ENCODE results near the gene CARD19. TPM values are rescaled to one million over a fixed set of nuclear protein-coding genes. Genes with fewer than 3 reads are reported as not detected.

CARD19 gene
- total RNA-seq, 1 donor from 2014 or later: 36.6 TPM

DNA sequence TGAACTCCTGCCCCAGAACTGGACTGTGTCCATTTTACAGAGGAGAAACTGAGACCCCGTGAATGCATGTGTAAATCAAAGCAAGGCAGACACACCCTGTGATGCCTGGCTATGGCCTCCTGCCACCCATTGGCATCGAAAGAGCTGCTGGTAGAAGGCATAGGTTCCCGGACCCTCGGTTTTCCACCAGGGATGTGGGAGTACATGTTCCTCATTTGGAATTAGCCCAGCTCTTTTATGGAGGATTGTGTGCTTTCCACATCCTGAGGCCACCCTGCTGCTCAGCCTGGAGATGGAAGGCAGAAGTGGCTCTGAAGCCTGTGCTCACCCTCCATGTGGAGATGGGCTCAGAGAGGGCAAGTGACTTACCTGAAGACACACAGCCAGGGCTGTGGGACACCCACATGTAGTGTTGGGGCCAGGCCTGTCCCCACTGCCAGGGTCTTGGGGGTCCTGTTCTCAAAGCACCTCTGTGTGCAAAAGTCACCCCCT is 34.7 kb upstream of the CARD19 start:
- ATAC-seq (no peak), DNase-seq (ENCODE audit: low spot score) (no peak)
- intact Hi-C loops (cut with DNase I): no loop called here

DNA sequence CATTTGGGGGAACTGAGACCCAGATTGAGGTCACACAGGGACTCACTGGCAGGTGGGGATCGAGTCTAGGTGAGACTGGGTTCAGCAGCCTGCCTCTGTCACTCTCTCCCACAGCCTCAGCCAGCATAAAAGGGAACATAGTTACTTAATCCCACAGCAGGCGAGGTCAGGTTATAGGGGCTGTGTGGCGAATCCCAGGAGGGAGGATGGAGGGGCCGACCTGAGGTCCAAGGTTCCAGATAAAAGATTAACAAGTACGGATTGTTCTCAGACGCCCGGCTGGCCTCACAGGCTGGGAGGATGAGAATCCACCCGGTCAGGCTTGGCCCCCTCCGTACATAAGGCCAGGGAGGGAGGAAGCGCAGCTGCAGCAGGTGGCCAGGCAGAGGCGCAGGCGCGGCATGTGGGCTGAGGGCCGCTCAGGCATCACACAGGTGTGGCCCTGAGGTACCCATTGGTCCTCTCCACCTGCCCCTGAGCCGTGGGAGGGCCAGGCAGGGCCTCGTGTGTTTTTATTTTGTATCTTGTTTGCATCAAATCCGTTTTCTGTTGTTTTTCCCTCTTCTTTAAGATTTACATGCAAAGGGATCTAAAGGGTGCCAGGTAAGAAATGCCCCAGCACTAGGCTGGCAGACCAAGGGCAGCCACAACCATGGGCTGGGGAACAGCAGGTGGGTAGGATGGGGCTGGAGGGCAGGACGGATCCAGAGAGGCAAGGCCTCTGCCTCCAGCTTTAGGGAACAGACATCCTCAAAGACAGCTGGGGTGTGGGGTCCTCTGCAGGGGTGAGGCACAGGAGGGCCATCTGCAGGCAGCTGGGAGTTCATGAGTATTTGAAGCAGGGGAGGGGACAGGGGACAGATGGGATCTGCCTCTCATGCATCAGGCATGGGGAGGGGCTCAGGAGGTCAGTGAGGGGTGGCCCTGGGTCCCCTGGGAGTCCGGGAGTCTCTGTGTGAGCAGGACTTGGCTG is 33.9 kb upstream of the CARD19 start:
- intact Hi-C loops (cut with DNase I): no loop called here
- ATAC-seq (no peak), DNase-seq (ENCODE audit: low spot score) (no peak)

DNA sequence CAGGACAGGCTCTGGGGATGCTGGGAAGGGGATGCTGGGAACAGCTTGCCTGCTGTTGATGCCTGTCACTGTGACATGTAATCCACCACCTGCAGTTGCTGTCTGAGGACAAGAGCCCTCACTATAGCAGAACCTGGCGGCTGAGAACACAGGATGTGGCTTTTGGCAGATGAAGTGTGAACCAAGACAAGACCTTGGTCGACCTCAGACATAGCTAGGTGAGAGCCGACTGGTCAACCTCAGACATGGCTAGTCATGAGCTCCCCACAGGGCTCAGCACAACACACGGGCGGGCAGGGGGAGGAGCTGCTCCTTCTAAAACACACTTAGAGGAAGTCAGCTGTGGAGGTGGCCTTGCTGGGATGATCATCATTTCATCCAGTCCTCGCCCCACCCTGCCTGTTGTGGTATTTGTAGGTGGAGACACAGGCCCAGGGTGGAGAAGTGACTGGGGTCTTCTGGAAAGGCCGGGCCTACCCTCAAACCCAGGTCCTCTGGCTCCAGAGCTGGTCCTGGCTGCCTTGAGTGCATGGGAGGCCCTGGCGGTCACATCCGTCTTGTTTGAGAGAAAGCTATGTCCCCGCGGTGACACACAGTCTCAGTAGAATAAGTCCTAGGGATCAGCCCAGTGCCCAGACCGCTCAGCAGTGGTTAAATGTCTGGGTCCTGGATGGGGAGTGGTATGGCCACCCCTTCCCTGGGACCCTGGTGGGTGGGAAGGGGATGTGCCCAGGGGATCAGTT is 31.5 kb upstream of the CARD19 start:
- intact Hi-C loops (cut with DNase I): no loop called here
- peak; percentile 47 for ATAC-seq
- DNase-seq (ENCODE audit: low spot score): no peak

DNA sequence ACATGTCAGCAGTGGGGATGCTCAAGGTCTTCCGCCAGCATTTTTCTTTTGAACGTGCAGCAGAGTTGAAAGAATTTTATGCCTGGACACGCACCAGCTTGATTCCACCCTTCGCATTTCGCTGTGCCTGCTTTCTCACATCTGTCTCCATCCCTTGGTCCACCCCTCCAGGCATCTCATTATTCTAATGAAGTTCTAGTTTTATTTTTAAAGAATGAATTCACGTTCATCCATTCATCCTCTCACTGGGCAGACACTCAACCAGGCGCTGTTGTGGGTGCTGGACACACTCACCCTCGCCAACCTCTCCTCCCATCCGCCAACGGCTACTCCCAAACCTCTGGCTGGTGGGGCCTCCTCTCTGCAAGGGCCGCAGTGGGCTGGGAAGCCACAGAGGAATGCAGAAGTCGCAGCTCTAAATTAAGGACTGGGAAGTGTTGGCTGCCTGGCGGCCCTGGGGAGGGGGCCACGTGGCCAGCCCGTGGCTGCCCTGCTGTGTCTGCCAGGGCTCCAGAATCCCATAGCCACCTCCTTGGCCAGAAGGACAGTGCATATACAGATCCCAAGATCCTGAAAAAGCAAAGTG is 30.8 kb upstream of the CARD19 start:
- intact Hi-C loops (cut with DNase I): no loop called here
- DNase-seq (ENCODE audit: low spot score) (no peak), ATAC-seq (peak; percentile 54)

DNA sequence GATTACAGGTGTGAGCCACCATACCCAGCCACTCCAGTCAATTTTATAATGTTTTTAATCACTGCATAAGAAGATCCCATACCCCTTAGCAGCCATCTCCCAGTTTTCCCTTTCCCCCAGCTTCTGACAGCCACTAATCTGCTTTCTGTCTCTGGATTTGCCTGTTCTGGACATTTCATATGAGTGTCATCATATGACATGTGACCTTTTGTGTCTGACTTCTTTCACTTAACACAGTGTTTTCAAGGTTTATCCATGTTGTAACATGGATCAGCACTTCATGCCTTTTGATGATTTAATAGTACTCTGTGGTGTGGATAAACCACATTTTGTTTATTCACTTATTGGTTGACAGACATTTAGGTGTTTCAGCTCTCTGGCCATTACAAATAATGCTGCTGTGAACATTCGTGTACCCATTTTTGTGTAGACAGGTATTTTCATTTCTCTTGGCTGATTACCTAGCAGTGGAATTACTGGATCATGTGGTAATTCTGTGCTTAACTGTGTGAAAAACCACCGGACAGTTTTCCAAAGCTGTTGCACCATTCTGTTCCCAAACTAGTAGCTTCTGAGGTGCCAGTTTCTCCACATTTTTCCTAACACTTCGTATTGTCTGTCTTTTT is 28.9 kb upstream of the CARD19 start:
- intact Hi-C loops (cut with DNase I): no loop called here
- DNase-seq (ENCODE audit: low spot score) (no peak), ATAC-seq (no peak)

DNA sequence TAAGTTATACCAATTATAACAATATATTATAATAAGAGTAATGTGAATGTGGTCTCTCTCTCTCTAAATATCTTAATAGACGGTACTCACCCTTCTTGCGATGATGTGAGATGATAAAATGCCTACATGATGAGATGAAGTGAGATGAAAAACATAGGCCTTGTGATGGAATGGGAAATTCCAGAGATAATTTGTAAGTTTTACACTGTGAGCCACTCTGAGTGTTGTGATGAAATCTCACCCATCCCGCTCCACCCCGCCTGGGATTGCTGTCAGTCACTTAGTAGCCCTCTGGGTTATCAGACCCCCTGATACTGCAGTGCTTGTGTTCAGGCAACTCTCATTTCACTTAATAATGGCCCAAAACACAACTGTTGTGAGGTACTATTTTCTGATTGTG is 27.1 kb upstream of the CARD19 start:
- intact Hi-C loops (cut with DNase I): no loop called here
- ATAC-seq (no peak), DNase-seq (ENCODE audit: low spot score) (no peak)

DNA sequence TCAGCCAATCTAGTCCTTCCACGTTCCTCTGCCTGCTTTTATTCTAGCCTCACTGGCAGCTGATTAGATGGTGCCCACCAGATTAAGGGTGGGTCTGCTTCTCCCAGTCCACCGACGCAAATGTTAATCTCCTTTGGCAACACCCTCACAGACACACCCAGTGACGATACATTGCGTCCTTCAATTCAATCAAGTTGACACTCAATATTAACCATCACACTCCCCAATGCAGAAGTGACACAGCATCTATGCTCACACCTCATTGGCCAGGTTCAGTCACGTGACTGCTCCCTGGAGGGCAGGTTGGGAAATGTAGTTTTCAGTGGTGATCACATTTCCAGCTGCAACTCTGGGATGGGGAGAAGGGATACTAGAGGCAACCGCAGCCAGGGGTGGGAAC is 24.6 kb upstream of the CARD19 start:
- intact Hi-C loops (cut with DNase I): no loop called here
- ATAC-seq: no peak
- no peak for DNase-seq (ENCODE audit: low spot score)

DNA sequence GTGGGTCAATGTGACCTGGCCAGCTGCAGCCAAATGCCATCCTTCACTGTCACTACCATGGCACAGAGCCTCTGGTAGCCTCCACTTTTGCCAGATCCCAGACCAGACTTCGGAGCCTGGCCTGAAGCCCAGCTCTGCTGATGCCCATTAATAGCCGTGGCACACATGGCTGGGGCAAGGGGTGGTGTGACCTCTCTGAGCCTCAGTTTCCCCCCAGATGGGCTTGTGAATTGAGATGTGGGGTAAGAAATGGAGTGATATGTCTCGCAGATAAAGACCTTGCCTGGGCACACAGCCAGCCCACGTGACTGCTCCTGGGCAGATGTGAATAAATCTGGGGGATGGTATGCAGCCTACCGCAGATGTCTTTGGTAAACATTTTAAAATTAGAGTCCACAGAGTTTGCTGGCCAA is 23.6 kb upstream of the CARD19 start:
- intact Hi-C loops (cut with DNase I): no loop called here
- ATAC-seq (no peak), DNase-seq (ENCODE audit: low spot score) (no peak)

DNA sequence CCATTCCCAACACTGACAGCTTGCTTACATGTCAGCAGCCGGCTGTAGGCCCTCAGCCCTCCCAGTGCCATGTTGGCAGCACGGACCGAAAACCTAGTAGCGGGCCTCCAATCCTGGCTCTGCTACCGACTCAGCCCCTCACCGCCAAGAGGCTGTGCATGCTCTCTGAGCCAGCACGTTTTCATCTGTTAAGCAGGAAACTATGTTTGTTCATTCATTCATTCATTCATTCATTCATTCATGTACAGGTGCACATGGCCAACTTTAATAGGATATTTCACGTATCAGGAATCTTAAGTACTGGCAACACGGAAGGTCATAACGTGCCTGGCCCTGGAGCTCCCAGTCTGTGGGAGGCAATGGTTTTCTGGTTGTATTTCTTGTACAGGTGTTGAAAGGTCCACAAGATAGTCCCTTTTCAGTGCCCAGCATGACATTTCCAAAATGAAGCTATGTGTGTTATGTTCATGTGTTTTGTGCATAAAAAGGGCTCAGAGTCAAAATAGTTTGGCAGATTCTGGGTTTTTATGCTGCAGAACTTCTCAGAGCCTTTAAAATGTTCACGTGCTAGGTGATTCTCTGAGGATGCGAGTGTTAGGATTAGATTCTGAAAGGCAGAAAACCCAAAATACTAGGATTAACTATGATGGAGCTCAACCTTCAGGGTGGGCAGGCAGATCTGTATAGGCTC is 19.8 kb upstream of the CARD19 start:
- intact Hi-C loops (cut with DNase I): no loop called here
- DNase-seq (ENCODE audit: low spot score) (no peak), ATAC-seq (no peak)

DNA sequence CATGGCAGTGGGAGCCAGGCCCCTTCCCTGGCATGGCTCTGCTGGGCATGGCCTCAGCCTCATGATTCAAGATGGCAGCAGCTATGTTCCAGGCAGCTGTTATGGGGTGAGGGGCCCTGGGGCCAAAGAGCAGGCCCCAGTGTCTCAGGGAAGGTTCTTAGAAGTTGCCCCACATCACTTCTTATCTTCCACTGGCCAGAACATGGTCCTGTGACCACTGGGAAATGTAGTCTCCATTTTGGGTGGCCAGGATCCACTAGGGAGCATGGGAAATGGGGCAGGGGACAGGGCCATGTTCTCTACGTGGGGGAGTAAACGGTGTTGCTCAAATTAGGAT is 19.3 kb upstream of the CARD19 start:
- ATAC-seq (no peak), DNase-seq (ENCODE audit: low spot score) (no peak)
- intact Hi-C loops (cut with DNase I): no loop called here

DNA sequence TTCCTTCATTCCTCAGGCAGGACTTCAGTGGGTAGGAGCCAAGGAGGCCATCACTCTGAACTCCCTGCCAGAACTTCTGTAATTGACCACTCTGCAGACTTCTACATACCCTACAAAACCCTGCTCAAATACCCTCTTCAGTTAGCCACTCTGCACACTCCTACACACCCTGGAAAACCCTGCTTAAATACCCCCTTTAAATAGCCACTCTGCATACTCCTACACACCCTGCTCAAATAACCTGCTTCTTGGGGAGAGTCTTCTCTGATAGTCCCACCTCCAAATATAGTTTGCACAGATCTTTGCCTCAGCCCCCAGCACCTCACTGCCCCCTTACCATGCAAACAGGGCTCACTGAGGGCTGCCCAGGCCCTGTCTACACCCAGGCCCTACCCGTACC is 18.6 kb upstream of the CARD19 start:
- intact Hi-C loops (cut with DNase I): no loop called here
- DNase-seq (ENCODE audit: low spot score): no peak

DNA sequence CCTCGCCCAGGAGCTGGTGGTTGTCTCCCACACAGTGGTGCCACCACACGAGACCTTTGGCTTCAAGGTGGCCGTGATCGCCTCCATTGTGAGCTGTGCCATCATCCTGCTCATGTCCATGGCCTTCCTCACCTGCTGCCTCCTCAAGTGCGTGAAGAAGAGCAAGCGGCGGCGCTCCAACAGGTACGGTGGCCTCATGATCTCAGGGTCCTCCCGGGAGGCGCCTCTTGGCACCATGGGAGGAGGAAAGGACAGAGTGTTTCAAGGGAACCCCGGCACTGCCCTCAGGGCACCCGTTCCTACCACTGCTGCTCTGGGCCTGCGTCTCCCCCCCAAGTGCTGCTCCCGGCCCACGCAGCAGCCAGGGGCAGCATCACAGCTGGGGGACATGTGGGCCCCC is 18.2 kb upstream of the CARD19 start:
- ATAC-seq: no peak
- intact Hi-C loops (cut with DNase I): no loop called here
- no peak for DNase-seq (ENCODE audit: low spot score)

More for the DNA sequence above, 18.6 kb upstream of the CARD19 start:
- ATAC-seq: no peak

DNA sequence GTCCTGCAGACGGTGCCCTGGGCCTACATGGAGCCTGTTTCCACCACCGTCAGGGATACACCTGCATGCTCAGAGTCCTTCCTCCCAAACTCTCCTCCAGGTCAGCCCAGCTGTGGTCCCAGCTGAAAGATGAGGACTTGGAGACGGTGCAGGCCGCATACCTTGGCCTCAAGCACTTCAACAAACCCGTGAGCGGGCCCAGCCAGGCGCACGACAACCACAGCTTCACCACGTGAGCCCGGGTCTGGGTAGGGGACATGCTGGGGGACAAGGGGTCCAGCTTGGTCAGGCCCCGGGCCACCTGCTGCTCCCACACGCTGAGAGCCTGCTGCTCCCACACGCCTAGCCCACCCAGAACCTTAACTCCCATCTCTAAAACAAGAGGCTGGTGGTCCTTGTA is 16.6 kb upstream of the CARD19 start:
- DNase-seq (ENCODE audit: low spot score) (peak; percentile 38), ATAC-seq (no peak)
- intact Hi-C loops (cut with DNase I): no loop called here

DNA sequence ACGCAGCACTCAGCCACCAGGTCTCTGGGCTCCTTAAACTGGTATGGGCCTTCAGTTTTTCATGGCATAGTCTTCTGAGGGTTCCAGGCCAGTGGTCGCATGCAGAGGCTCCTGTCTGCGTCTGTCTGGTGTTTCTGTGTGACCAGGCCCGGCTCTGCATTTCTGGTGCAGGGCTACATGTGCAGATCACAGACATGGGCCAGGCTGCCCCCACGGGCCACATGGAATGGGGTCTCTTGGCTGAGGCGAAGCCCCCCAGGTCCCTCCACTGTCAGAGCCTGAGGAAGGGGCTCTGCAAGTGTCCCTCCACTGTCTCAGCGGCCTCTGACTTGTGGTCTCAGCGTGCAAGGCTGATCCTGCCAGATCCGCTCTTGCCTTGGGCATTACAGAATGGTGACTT is 15.6 kb upstream of the CARD19 start:
- ATAC-seq: no peak
- intact Hi-C loops (cut with DNase I): no loop called here
- DNase-seq (ENCODE audit: low spot score): peak; percentile 39

DNA sequence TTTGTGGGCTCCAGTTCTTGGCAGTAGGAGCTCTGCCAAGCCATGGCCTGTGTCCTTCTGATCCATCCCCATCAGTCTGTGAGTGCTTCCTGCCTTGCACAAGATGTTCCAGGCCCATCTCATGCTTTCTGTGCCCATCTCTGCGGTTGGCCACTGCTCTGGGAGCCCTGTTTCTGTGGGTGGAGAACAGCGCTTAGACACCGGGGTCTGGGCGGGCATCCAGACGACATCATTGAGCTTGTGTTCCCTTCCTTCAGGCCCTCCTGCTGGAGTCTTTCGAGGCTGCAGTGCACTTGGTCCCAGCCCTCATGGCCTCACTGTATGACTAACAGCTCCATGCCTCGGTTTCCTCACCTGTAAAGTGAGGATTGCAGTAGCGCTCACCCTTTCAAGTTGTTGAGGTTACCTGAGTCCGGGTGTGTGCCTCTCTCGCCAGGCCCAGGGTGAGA is 14.9 kb upstream of the CARD19 start:
- intact Hi-C loops (cut with DNase I): no loop called here
- peak; percentile 42 for DNase-seq (ENCODE audit: low spot score)
- no peak for ATAC-seq

DNA sequence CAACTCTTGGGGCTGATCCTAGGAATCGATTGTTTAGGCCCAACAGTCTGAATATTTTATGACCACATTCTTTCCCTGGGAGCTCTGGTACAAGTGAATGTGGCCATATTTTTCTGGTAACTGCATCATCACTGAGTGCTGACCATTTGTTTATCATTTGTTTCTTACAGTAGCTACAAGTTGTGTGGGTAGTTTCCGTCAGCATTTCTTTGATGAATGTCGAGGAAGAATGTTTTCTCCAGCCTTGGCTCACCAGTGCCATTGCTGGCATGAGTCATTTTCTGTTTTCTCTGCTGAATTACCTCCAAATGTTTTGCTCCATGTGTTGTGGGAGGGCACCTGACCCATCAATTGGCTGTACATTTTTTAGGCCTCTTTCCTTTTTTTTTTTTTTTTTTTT is 14.1 kb upstream of the CARD19 start:
- no peak for ATAC-seq
- intact Hi-C loops (cut with DNase I): no loop called here
- no peak for DNase-seq (ENCODE audit: low spot score)

DNA sequence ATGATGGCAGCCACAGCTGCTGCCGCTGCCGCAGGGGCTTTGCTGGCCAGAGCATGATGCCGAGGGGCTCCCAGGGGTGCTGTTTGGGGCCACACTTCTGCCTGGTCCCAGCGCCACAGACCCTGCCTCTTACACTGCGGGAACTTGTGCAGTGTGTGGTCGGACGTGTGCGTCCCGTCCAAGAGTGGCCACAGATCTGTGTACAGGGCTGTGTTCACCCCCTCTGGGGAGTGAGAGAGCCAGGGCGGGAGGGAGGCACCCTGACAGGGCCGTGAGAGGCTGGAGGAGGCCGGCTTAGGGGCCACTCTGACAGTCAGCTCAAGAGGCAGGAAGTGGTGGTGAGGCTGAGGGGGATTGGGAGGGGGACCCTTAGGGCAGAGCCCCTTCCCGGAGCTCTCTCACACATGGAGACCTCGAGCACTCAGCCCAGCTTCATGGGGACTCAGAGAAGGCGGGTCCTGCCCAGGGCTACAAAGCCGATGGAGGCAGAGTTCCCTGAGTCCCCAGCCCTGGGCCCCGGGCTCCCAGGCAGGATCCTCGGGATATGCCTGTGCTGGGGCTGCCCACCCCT is 13.1 kb upstream of the CARD19 start:
- DNase-seq (ENCODE audit: low spot score) (peak; percentile 49), ATAC-seq (no peak)
- intact Hi-C loops (cut with DNase I): no loop called here

All from sciatic nerve (tissue), 2 donors.